Suprapubic skin (tissue), 4 donors: ENCODE measurements around the gene PLEK.
"Not testable (repeated sequence)": the region's sequence is repeated elsewhere in the genome, so short reads cannot be mapped to it uniquely, and the experiment has no call there.

Source experiments
- POLR2A ChIP-seq, 2 donors: fragments of 450-650 bp; IDR thresholded peaks; one replicate each; pipeline ENCODE4 v1.6.1; 2017; ENCODE audit warnings: antibody characterized with exemption in 2 of 2, mild to moderate bottlenecking in 2 of 2, moderate library complexity in 2 of 2
- POLR2AphosphoS5 ChIP-seq, 3 donors: sonication (generic); formaldehyde crosslinking; IDR thresholded peaks; one replicate each; pipeline ENCODE4 v1.6.1; 2017; ENCODE audit warnings: antibody characterized with exemption in 3 of 3

DNA sequence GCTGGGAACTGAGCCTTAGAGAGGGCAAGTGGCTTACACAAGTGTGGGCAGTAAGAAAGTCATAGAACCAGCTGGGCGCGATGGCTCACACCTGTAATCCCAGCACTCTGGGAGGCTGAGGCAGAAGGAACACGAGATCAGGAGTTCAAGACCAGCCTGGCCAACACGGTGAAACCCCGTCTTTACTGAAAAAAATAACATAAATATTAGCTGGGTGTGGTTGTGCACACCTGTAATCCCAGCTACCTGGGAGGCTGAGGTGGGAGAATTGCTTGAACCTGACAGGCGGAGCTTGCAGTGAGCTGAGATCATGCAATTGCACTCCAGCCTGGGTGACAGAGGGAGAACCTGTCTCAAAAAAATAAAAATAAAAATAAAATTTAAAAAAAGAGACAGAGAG is 13.7 kb downstream of the PLEK start:
- not testable (repeated sequence) for TF ChIP-seq POLR2A, POLR2AphosphoS5 (IDR thresholded peaks at IDR 0.05)
